OCI-LY3 (cell line): Measurements from ENCODE around the gene BCL2L14.

Experiments
- H2AFZ ChIP-seq: fragments of 200-600, 300-600 bp; shearing (Covaris generic); 2 replicates; pipeline ENCODE4 v1.6.0; 2014; ENCODE audit warnings: antibody characterized with exemption, low read depth, low read length
- H3K27ac ChIP-seq: fragments of 200-600, 300-600 bp; sonication (generic); 2 replicates; pipeline ENCODE4 v1.5.1; 2014; ENCODE audit warnings: mild to moderate bottlenecking, low read length, moderate library complexity, mixed read lengths
- H3K27me3 ChIP-seq: fragments of 200-600, 300-600 bp; sonication (generic); 2 replicates; pipeline ENCODE4 v1.6.1; 2014; ENCODE audit warnings: low read depth, low read length, mixed read lengths
- H3K36me3 ChIP-seq: fragments of 200-600, 300-600 bp; sonication (generic); replicated peaks from 2 replicates; pipeline ENCODE3; 2014; ENCODE audit warnings: low read depth, low read length, mixed read lengths
- H3K4me1 ChIP-seq: fragments of 300-600, 200-600 bp; sonication (generic); 2 replicates; pipeline ENCODE4 v1.6.1; 2014; ENCODE audit warnings: low read length, mixed read lengths
- H3K4me2 ChIP-seq: fragments of 200-600, 300-600 bp; sonication (generic); 2 replicates; pipeline ENCODE4 v1.6.1; 2014; ENCODE audit warnings: low read length, mixed read lengths
- H3K4me3 ChIP-seq: fragments of 300-600, 200-600 bp; sonication (generic); 2 replicates; pipeline ENCODE4 v1.5.1; 2014; ENCODE audit warnings: antibody characterized with exemption, mild to moderate bottlenecking, low read length, moderate library complexity
- H3K79me2 ChIP-seq: fragments of 300-600, 200-600 bp; shearing (Covaris generic); 2 replicates; pipeline ENCODE4 v1.6.1; 2014; ENCODE audit warnings: mild to moderate bottlenecking, low read length, mixed read lengths
- H3K9ac ChIP-seq: fragments of 300-600, 200-600 bp; shearing (Covaris generic); 2 replicates; pipeline ENCODE4 v1.6.0; 2014; ENCODE audit warnings: mild to moderate bottlenecking, low read length, moderate library complexity
- H3K9me3 ChIP-seq: fragments of 200-600, 300-600 bp; shearing (Covaris generic); 2 replicates; pipeline ENCODE4 v1.6.1; 2014; ENCODE audit warnings: low read length, mixed read lengths; ENCODE audit not compliant: insufficient read depth
- H4K20me1 ChIP-seq: fragments of 200-600, 300-600 bp; sonication (generic); 2 replicates; pipeline ENCODE4 v1.6.1; 2016; ENCODE audit warnings: low read length, mixed read lengths; ENCODE audit not compliant: insufficient read depth
- CTCF ChIP-seq: fragments of 200-600, 300-600 bp; sonication (generic); IDR thresholded peaks from 2 replicates; pipeline ENCODE4 v1.5.1; 2014; ENCODE audit warnings: antibody characterized with exemption, low read length, low read depth
- EZH2phosphoT487 ChIP-seq: fragments of 200-600 bp; shearing (Covaris generic); IDR thresholded peaks from 2 replicates; pipeline ENCODE4 v1.6.1; 2018; ENCODE audit warnings: antibody characterized with exemption, mixed run types, low read depth

Gene BCL2L14

GRCh38 chr12:12088147-12088546 lies 17.4 kb downstream of the BCL2L14 start:
- Histone ChIP-seq H2AFZ (no peak overlapping the region), H3K27ac (no peak overlapping the region), H3K79me2 (no peaks in the 10 kb centered on the region), H3K9me3 (no peaks in the 10 kb centered on the region), H4K20me1 (no peaks in the 10 kb centered on the region), H3K9ac (no peak overlapping the region), H3K36me3 (no peaks in the 10 kb centered on the region), H3K4me3 (no peak overlapping the region), H3K4me1 (no peaks in the 10 kb centered on the region), H3K4me2 (no peak overlapping the region), H3K27me3 (peaks cover 13% of the 10 kb centered on the region)
- TF ChIP-seq CTCF, result no peak
- TF ChIP-seq EZH2phosphoT487, result no peak

DNA sequence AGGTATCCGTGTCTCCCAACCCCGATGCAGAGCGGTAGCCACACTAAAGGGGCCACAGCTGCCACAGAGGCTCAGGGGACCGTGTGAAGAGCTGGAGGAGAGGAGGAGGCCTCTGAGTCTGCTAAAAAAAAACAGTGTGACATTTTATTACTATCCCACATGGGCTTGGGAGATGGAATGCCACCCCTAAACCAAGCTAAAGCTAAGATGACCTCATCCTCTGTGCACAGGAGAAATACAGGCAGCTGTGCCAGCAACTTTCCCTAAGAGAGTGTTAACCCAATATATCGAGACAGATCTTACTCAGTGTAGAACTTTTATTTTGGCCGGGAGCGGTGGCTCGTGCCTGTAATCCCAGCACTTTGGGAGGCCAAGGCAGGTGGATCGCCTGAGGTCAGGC lies 18.0 kb downstream of the BCL2L14 start:
- H3K79me2 ChIP-seq, result no peaks in the 10 kb centered on the region
- no peaks in the 10 kb centered on the region for H3K9me3 ChIP-seq
- no peaks in the 10 kb centered on the region for H4K20me1 ChIP-seq
- H3K4me1 ChIP-seq, result no peaks in the 10 kb centered on the region
- H3K27ac ChIP-seq, result no peak overlapping the region
- H2AFZ ChIP-seq, result no peak overlapping the region
- TF ChIP-seq EZH2phosphoT487, result no peak
- no peak for TF ChIP-seq CTCF
- no peak overlapping the region for H3K9ac ChIP-seq
- H3K4me3 ChIP-seq, result no peak overlapping the region
- H3K36me3 ChIP-seq, result no peaks in the 10 kb centered on the region
- H3K4me2 ChIP-seq, result no peak overlapping the region
- H3K27me3 ChIP-seq, result peaks cover 13% of the 10 kb centered on the region

GRCh38 chr12:12091071-12091470 lies 20.3 kb downstream of the BCL2L14 start:
- Histone ChIP-seq H3K9me3 (no peaks in the 10 kb centered on the region), H3K27ac (no peak overlapping the region), H3K79me2 (no peaks in the 10 kb centered on the region), H4K20me1 (no peaks in the 10 kb centered on the region), H3K27me3 (peaks cover 13% of the 10 kb centered on the region), H2AFZ (no peak overlapping the region), H3K4me2 (no peak overlapping the region), H3K9ac (no peak overlapping the region), H3K4me1 (no peaks in the 10 kb centered on the region), H3K4me3 (no peak overlapping the region), H3K36me3 (no peaks in the 10 kb centered on the region)
- no peak for TF ChIP-seq EZH2phosphoT487
- no peak for TF ChIP-seq CTCF

DNA sequence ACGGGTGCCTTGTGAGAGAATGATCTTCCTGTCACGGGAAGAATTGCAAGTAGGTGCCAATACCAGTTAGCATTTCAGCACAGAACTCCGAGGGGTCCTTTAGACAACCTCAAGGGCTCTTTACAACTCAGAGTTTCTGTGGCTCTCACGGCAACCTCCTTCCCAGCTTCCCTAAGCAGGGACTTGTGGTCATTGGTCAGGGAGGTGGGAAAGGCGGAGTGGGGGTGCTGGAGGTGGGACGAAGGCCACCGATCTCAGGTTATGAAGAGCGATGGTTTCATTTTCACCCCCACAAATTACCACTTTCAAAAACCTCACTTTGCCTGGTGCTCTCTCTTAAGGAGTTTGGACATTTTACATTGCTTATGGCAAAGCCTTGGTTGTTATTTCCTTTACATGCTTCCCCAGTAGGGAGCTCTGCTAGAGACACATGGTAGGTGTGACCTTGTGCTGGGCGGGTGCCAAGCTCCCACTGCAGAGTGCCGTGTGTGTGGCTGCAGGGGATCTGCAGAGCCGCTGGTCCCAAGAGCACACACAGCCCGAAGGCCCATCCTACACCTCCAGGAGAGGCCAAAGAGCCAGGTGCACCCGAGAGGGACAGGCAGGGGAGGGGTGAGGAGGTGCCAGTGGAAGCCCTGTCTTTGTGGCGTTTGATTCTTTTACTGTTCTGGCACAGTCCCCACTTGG lies 21.4 kb downstream of the BCL2L14 start:
- no peaks in the 10 kb centered on the region for H3K9me3 ChIP-seq
- no peak for TF ChIP-seq EZH2phosphoT487
- no peak for TF ChIP-seq CTCF
- H3K79me2 ChIP-seq, result no peaks in the 10 kb centered on the region

More for the DNA sequence above, 21.4 kb downstream of the BCL2L14 start:
- Histone ChIP-seq H4K20me1 (no peaks in the 10 kb centered on the region), H3K4me3 (no peak overlapping the region), H3K36me3 (no peaks in the 10 kb centered on the region), H3K4me1 (no peaks in the 10 kb centered on the region), H3K4me2 (no peak overlapping the region), H3K9ac (no peak overlapping the region), H2AFZ (no peak overlapping the region), H3K27ac (no peak overlapping the region), H3K27me3 (peaks cover 13% of the 10 kb centered on the region)
